Fibroblast of mammary gland (primary cell): ENCODE data around the gene CACNG1.

ENCODE experiments used
- DNase-seq: peaks from one replicate; pipeline ENCODE4 v3.0.0-alpha.2; 2010; ENCODE audit warnings: low read depth
- H3K4me3 ChIP-seq: 2 replicates; pipeline ENCODE4 v1.5.1; 2011; ENCODE audit warnings: low read depth, mild to moderate bottlenecking, low read length, moderate library complexity; ENCODE audit not compliant: control insufficient read depth
- TF ChIP-seq, protein P1 (sequence below): conservative IDR thresholded peaks from 2 replicates; pipeline ENCODE4 v1.5.1; 2011; ENCODE audit warnings: low read depth, low read length, inconsistent platforms; ENCODE audit not compliant: control insufficient read depth, insufficient read depth

The CACNG1 gene

GRCh38 chr17:67059372-67059771 lies 15.0 kb downstream of the CACNG1 start:
- no peak for DNase-seq
- no peak overlapping the region for H3K4me3 ChIP-seq
- TF ChIP-seq, protein P1, sequence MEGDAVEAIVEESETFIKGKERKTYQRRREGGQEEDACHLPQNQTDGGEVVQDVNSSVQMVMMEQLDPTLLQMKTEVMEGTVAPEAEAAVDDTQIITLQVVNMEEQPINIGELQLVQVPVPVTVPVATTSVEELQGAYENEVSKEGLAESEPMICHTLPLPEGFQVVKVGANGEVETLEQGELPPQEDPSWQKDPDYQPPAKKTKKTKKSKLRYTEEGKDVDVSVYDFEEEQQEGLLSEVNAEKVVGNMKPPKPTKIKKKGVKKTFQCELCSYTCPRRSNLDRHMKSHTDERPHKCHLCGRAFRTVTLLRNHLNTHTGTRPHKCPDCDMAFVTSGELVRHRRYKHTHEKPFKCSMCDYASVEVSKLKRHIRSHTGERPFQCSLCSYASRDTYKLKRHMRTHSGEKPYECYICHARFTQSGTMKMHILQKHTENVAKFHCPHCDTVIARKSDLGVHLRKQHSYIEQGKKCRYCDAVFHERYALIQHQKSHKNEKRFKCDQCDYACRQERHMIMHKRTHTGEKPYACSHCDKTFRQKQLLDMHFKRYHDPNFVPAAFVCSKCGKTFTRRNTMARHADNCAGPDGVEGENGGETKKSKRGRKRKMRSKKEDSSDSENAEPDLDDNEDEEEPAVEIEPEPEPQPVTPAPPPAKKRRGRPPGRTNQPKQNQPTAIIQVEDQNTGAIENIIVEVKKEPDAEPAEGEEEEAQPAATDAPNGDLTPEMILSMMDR: no peak

DNA sequence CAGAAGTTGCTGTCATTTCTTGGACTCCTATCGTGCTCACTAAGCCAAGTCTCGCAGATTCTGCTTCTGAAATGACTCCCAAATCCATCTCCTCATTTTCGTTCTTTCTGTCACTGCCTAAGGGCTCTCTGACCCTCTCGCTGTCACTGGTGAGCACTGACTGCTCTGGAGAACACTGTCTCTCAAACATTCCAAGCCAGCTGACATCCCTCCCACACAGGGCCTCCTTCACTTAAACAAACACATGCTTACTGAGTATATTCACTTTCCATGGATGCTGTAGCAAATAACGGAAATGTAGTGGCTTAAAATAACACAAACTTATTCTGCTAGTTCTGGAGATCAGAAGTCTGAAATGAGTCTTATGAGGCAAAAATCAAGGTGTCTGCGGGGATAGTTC lies 18.8 kb downstream of the CACNG1 start:
- TF ChIP-seq, protein P1: no peak
- H3K4me3 ChIP-seq: no peak overlapping the region
- no peak for DNase-seq

- no peak for DNase-seq
- no peak overlapping the region for H3K4me3 ChIP-seq
- TF ChIP-seq, protein P1: no peak
These were observed 22.4 kb downstream of the CACNG1 start for GRCh38 chr17:67066717-67067116.

DNA sequence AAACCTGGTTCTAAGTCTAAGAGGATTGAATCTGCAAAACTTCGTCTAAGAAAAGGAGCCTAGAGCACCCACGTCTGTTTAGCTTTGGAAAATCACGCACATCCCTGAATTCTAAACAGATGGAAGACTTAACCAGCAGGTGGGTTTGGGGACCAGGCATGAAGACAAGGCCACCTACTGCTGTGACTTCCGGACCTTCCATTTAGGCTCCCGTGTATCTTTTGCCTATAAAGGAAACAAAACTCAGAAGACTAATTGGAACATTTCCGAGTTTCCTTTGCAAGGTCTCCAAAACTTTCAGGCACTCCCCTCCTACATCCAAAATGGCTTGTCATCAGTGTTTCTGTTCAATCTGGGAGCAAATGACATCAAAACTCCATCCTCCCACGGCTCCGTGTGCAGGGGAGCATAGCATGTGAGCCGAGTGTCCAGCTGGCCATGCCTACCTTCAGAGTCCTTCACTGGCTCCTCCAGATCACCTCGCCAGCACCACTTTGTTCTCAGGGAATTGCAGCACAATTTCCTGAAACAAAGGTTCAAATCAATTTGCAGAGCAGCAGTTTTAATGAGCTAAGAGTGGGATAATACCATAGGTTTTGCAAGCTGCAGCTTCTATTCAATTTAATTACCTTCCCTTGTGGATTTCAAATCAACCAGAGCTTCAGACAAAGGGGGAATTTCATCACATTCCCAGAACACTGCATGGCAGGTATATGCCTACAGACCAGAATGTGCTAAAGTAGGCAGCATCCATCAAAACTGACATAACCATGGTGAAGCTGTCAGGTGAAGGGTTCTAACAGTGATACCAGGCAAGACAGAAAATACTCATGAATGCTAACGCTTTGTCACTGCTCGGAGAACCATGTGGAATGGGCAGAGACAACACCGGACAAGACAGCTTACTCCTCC lies 23.5 kb downstream of the CACNG1 start:
- TF ChIP-seq, protein P1: no peak
- no peak overlapping the region for H3K4me3 ChIP-seq
- DNase-seq: no peak

- TF ChIP-seq, protein P1: no peak
- H3K4me3 ChIP-seq: no peak overlapping the region
- DNase-seq: no peak
These were observed 24.6 kb downstream of the CACNG1 start for GRCh38 chr17:67068999-67069398.

- H3K4me3 ChIP-seq: no peak overlapping the region
- TF ChIP-seq, protein P1: no peak
- DNase-seq: no peak
These were observed 25.3 kb downstream of the CACNG1 start for GRCh38 chr17:67069603-67070136.
